Neural cell (in vitro differentiated cells): ENCODE measurements around the gene NALCN.

ENCODE experiments used
- CTCF ChIP-seq: fragments of 450-650 bp; IDR thresholded peaks from 2 replicates; pipeline ENCODE4 v1.5.1; 2014; ENCODE audit warnings: antibody characterized with exemption, mild to moderate bottlenecking, moderate library complexity; ENCODE audit not compliant: poor library complexity, severe bottlenecking
- EZH2 ChIP-seq: fragments of 200-600, 300-800 bp; shearing (Covaris generic), sonication (generic); IDR thresholded peaks from 2 replicates; pipeline ENCODE4 v1.6.1; 2014; ENCODE audit warnings: antibody characterized with exemption, low read length, borderline replicate concordance, mild to moderate bottlenecking; ENCODE audit not compliant: insufficient read depth, poor library complexity, severe bottlenecking

DNA sequence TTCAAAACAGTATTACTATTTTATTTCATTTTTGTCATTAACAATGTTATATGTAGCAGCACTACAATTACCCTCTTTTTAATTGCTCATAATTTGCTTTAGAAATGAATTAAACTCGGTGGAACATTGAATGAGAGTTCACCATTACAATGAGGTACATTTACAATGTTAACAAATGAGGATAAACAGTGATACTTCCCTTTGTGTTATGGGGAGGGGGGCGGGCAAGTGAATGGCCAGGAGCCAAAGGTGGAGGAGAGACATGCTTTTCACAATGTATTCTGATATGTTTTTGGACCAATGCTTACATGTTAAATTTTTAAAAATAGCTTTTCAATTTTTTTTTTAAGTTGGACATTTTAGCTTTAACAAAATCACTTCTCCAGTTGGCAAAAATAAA lies 34.2 kb downstream of the NALCN start:
- no peak for TF ChIP-seq CTCF
- TF ChIP-seq EZH2 = no peak
